GM18508 (cell line): ENCODE results near the gene HSD17B12.

Source experiments
- ATAC-seq: cut with Tn5 transposase; IDR thresholded peaks from one replicate; pipeline ENCODE4 v1.9.1; 2021; ENCODE audit warnings: moderate number of reproducible peaks; ENCODE audit not compliant: insufficient read depth, unreplicated experiment

HSD17B12 gene

GRCh38 chr11:43790444-43790794 lies 109.9 kb downstream of the HSD17B12 start:
- no peak for ATAC-seq

- no peak for ATAC-seq
Measured at GRCh38 chr11:43797337-43797736, 116.8 kb downstream of the HSD17B12 start.

GRCh38 chr11:43797866-43798265 lies 117.3 kb downstream of the HSD17B12 start:
- no peak for ATAC-seq

- ATAC-seq = no peak
Measured at GRCh38 chr11:43802509-43802908, 122.0 kb downstream of the HSD17B12 start.

GRCh38 chr11:43803766-43804165 lies 123.2 kb downstream of the HSD17B12 start:
- no peak for ATAC-seq

- ATAC-seq = no peak
Measured at GRCh38 chr11:43806976-43807375, 126.4 kb downstream of the HSD17B12 start.

- no peak for ATAC-seq
Measured at GRCh38 chr11:43810929-43811596, 130.5 kb downstream of the HSD17B12 start.

- ATAC-seq = no peak
Measured at GRCh38 chr11:43812471-43812870, 131.9 kb downstream of the HSD17B12 start.

GRCh38 chr11:43818220-43818619 lies 137.7 kb downstream of the HSD17B12 start:
- no peak for ATAC-seq

- no peak for ATAC-seq
Measured at GRCh38 chr11:43819926-43820325, 139.4 kb downstream of the HSD17B12 start.

- no peak for ATAC-seq
Measured at GRCh38 chr11:43823316-43823715, 142.8 kb downstream of the HSD17B12 start.

- no peak for ATAC-seq
Measured at GRCh38 chr11:43823851-43824250, 143.3 kb downstream of the HSD17B12 start.

GRCh38 chr11:43825217-43825816 lies 144.8 kb downstream of the HSD17B12 start:
- ATAC-seq = no peak

- no peak for ATAC-seq
Measured at GRCh38 chr11:43830928-43831440, 150.4 kb downstream of the HSD17B12 start.

- no peak for ATAC-seq
Measured at GRCh38 chr11:43832536-43832935, 152.0 kb downstream of the HSD17B12 start.

GRCh38 chr11:43833657-43834073 lies 153.1 kb downstream of the HSD17B12 start:
- no peak for ATAC-seq

GRCh38 chr11:43834286-43834685 lies 153.7 kb downstream of the HSD17B12 start:
- ATAC-seq = no peak

- no peak for ATAC-seq
Measured at GRCh38 chr11:43835104-43835503, 154.6 kb downstream of the HSD17B12 start.

GRCh38 chr11:43837879-43838278 lies 157.3 kb downstream of the HSD17B12 start:
- ATAC-seq = no peak

GRCh38 chr11:43842021-43842420 lies 161.5 kb downstream of the HSD17B12 start:
- no peak for ATAC-seq

- ATAC-seq = no peak
Measured at GRCh38 chr11:43845816-43846215, 165.3 kb downstream of the HSD17B12 start.

- peak; percentile 59 for ATAC-seq
Measured at GRCh38 chr11:43852057-43852636, 171.6 kb downstream of the HSD17B12 start.
